Measurements from ENCODE around the gene UNC13C. TPM values are rescaled to one million over a fixed set of nuclear protein-coding genes. Genes with fewer than 3 reads are reported as not detected.

The UNC13C gene
- total and polyA plus RNA-seq, 7 donors = 0.51 to 14.4 (median 1.9) TPM; not detected in 1

GRCh38 chr15:54640873-54641272 is 662.6 kb downstream of the UNC13C start:
- no peak for TF ChIP-seq CTCF (IDR thresholded peaks at IDR 0.05)
- intact Hi-C loops (cut with DNase I) = no loop called here
- Histone ChIP-seq H3K4me1 (no peaks in the 10 kb centered on the region), H3K9me3 (no peaks in the 10 kb centered on the region), H3K4me3 (no peak overlapping the region), H3K36me3 (ENCODE audit: insufficient read depth in 1 of 2, low read depth in 1 of 2) (no peaks in the 10 kb centered on the region), H3K27me3 (ENCODE audit: insufficient read depth in 3 of 3, low read length in 2 of 3) (no peaks in the 10 kb centered on the region), H3K27ac (no peak overlapping the region)
- ATAC-seq (no peak), DNase-seq (no peak)
- WGBS, 3 donors = 46 to 72% (median 63%) methylated on average over 2 of the region's 2 CpGs

- no peaks in the 10 kb centered on the region for H3K4me1 ChIP-seq
- intact Hi-C loops (cut with DNase I) = no loop called here
- ATAC-seq (no peak), DNase-seq (no peak)
- 65 to 85% (median 85%) methylated on average over 2 of the region's 2 CpGs for WGBS, 3 donors
- no peaks in the 10 kb centered on the region for H3K27me3 ChIP-seq (ENCODE audit: insufficient read depth in 3 of 3, low read length in 2 of 3)
- H3K4me3 ChIP-seq = no peak overlapping the region
- H3K9me3 ChIP-seq = peaks cover 2% of the 10 kb centered on the region
- no peaks in the 10 kb centered on the region for H3K36me3 ChIP-seq (ENCODE audit: insufficient read depth in 1 of 2, low read depth in 1 of 2)
- no peak for TF ChIP-seq CTCF (IDR thresholded peaks at IDR 0.05)
- no peak overlapping the region for H3K27ac ChIP-seq
These were observed 666.6 kb downstream of the UNC13C start for GRCh38 chr15:54644796-54645195.

- ATAC-seq = no peak
- Histone ChIP-seq H3K36me3 (ENCODE audit: insufficient read depth in 1 of 2, low read depth in 1 of 2) (no peaks in the 10 kb centered on the region), H3K27me3 (ENCODE audit: insufficient read depth in 3 of 3, low read length in 2 of 3) (no peaks in the 10 kb centered on the region), H3K27ac (no peak overlapping the region), H3K4me3 (no peak overlapping the region), H3K9me3 (no peaks in the 10 kb centered on the region), H3K4me1 (no peaks in the 10 kb centered on the region)
- no peak for TF ChIP-seq CTCF (IDR thresholded peaks at IDR 0.05)
- WGBS, 3 donors = 53 to 59% (median 57%) methylated on average over 2 of the region's 2 CpGs
- intact Hi-C loops (cut with DNase I) = no loop called here
- no peak for DNase-seq
These were observed 681.4 kb downstream of the UNC13C start for GRCh38 chr15:54659646-54660045.

- Histone ChIP-seq H3K36me3 (ENCODE audit: insufficient read depth in 1 of 2, low read depth in 1 of 2) (no peaks in the 10 kb centered on the region), H3K27ac (no peak overlapping the region), H3K27me3 (ENCODE audit: insufficient read depth in 3 of 3, low read length in 2 of 3) (no peaks in the 10 kb centered on the region), H3K4me3 (no peak overlapping the region), H3K9me3 (no peaks in the 10 kb centered on the region), H3K4me1 (no peaks in the 10 kb centered on the region)
- ATAC-seq (peak in 2 of 4 donors; percentile 32 to 48), DNase-seq (no peak)
- intact Hi-C loops (cut with DNase I) = no loop called here
- WGBS, 3 donors = 49 to 74% (median 61%) methylated on average over 5 of the region's 5 CpGs
- no peak for TF ChIP-seq CTCF (IDR thresholded peaks at IDR 0.05)
These were observed 682.1 kb downstream of the UNC13C start for GRCh38 chr15:54660356-54660755.

- Histone ChIP-seq H3K36me3 (ENCODE audit: insufficient read depth in 1 of 2, low read depth in 1 of 2) (no peaks in the 10 kb centered on the region), H3K9me3 (peaks cover 8% of the 10 kb centered on the region), H3K4me3 (no peak overlapping the region), H3K27me3 (ENCODE audit: insufficient read depth in 3 of 3, low read length in 2 of 3) (no peaks in the 10 kb centered on the region), H3K27ac (no peak overlapping the region), H3K4me1 (no peaks in the 10 kb centered on the region)
- no peak for TF ChIP-seq CTCF (IDR thresholded peaks at IDR 0.05)
- DNase-seq = no peak
- intact Hi-C loops (cut with DNase I) = no loop called here
- 72 to 80% (median 76%) methylated on average over 1 of the region's 1 CpG for WGBS, 3 donors
- ATAC-seq = no peak
These were observed 697.0 kb downstream of the UNC13C start for GRCh38 chr15:54675241-54675640.
